HUDEP-2 (cell line): Measurements from ENCODE around the gene PEX12.
"Not testable (repeated sequence)": the region's sequence is repeated elsewhere in the genome, so short reads cannot be mapped to it uniquely, and the experiment has no call there.

Experiments
- DNase-seq, 76 experiments: peaks; one replicate each; lab custom pipeline; 2025; ENCODE audit not compliant: unreplicated experiment in 76 of 76; lab: John Stamatoyannopoulos, UW

PEX12 gene

GRCh38 chr17:35540589-35541404, 37.6 kb downstream of the PEX12 start:
- peak in 20 of 76 experiments; percentile 1 to 38 (median 21) for DNase-seq

- DNase-seq: peak in 1 of 76 experiments; percentile 31
Observed at GRCh38 chr17:35539659-35540026, 38.7 kb downstream of the PEX12 start.

DNA sequence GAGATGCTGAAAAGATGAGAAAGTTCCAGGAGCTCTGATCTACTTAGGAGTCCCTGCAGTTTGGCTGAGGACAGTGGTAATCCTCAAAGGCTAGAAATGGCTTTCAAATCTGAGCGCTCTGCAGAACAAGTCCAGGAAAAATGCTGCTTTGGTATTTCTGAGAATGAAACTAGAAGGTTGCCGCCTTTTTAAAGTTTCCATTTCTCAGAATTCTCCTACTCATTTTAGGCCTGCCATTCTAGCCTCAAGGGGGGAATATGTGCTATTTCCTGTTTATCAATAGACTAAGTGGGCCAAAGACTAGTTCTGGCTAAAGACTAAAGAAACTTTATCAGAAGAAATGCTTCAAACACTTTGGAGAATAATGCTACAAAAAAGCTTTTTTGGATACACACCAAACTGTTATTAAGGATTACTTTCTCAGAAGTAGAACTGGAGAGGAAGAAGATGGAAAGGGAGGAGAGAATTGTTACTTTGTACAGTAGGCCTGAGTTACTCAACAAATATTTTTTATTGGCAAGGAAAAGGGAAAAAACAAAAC, 40.7 kb downstream of the PEX12 start, which contains the start of gene SLFN12L:
Gene SLFN12L, minus strand, starts transcription at position 78 of the 541 bp plus-strand sequence. CDS start 15,314 bp downstream, outside the sequence.
- peak in 7 of 76 experiments; percentile 3 to 44 (median 20) for DNase-seq

GRCh38 chr17:35536664-35537171, 41.7 kb downstream of the PEX12 start:
- DNase-seq: no peak

DNA sequence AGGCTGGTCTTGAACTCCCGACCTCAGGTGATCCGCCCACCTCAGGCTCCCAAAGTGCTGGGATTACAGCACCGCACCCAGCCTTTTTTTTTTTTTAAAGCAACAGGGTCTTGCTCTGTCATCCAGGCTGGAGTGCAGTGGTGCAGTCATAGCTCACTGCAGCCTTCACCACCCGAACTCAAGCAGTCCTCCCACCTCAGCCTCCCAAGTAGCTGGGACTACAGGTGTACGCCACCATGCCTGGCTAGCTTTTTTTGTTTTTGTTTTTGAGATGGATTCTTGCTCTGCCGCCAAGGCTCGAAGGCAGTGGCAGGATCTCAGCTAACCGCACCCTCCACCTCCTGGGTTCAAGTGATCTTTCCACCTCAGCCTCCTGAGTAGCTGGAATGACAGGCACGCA, 43.0 kb downstream of the PEX12 start:
- not testable (repeated sequence) for DNase-seq

- no peak for DNase-seq
Observed at GRCh38 chr17:35534576-35535093, 43.7 kb downstream of the PEX12 start.

GRCh38 chr17:35531160-35531559, 47.2 kb downstream of the PEX12 start:
- no peak for DNase-seq

- DNase-seq: no peak
Observed at GRCh38 chr17:35529866-35530265, 48.5 kb downstream of the PEX12 start.

DNA sequence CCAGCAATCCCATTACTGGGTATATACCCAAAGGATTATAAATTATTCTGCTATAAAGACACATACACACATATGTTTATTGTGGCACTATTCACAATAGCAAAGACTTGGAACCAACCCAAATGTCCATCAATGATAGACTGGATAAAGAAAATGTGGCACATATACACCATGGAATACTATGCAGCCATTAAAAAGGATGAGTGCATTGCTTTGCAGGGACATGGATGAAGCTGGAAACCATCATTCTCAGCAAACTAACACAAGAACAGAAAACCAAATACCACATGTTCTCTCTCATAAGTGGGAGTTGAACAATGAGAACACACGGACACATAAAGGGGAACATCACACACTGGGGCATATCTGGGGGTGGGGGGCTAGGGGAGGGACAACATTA, 49.0 kb downstream of the PEX12 start:
- not testable (repeated sequence) for DNase-seq
